IMR-90 (cell line): ENCODE results near the gene TFB2M.
"Not testable (repeated sequence)": the region's sequence is repeated elsewhere in the genome, so short reads cannot be mapped to it uniquely, and the experiment has no call there.

ENCODE experiments used
- CEBPB ChIP-seq: IDR thresholded peaks from 2 replicates; pipeline ENCODE4 v1.6.1; 2012; ENCODE audit warnings: low read depth, low read length, improper control_type of control experiment
- CHD1 ChIP-seq: IDR thresholded peaks from 2 replicates; pipeline ENCODE4 v1.6.1; 2012; ENCODE audit warnings: low read depth, low read length, improper control_type of control experiment
- CTCF ChIP-seq: conservative IDR thresholded peaks from 2 replicates; pipeline ENCODE4 v1.5.1; 2012; ENCODE audit warnings: mild to moderate bottlenecking, low read depth, low read length, improper control_type of control experiment
- ELK1 ChIP-seq: fragments of 150-350 bp; IDR thresholded peaks from 2 replicates; pipeline ENCODE4 v1.6.1; 2016; ENCODE audit warnings: low read depth, mild to moderate bottlenecking, low read length, moderate library complexity, borderline replicate concordance
- FOS ChIP-seq: fragments of 150-350 bp; IDR thresholded peaks from 2 replicates; pipeline ENCODE4 v1.6.1; 2016; ENCODE audit warnings: low read depth, low read length
- MAFK ChIP-seq: IDR thresholded peaks from 2 replicates; pipeline ENCODE4 v1.6.1; 2012; ENCODE audit warnings: low read depth, low read length, improper control_type of control experiment
- MAZ ChIP-seq: IDR thresholded peaks from 2 replicates; pipeline ENCODE4 v1.6.1; 2012; ENCODE audit warnings: low read depth, mild to moderate bottlenecking, low read length, improper control_type of control experiment, moderate library complexity, borderline replicate concordance
- NFE2L2 ChIP-seq: fragments of 150-350 bp; IDR thresholded peaks from 2 replicates; pipeline ENCODE4 v1.6.1; 2016; ENCODE audit warnings: low read depth, mild to moderate bottlenecking, low read length
- POLR2A ChIP-seq: IDR thresholded peaks from 2 replicates; pipeline ENCODE4 v1.6.1; 2012; ENCODE audit warnings: mild to moderate bottlenecking, low read depth, low read length
- RAD21 ChIP-seq: IDR thresholded peaks from 2 replicates; pipeline ENCODE4 v1.6.1; 2012; ENCODE audit warnings: low read length, improper control_type of control experiment
- RCOR1 ChIP-seq: IDR thresholded peaks from 2 replicates; pipeline ENCODE4 v1.6.1; 2012; ENCODE audit warnings: mild to moderate bottlenecking, low read length, improper control_type of control experiment; ENCODE audit not compliant: insufficient replicate concordance
- RFX5 ChIP-seq: IDR thresholded peaks from 2 replicates; pipeline ENCODE4 v1.8.0; 2012; ENCODE audit warnings: low read depth, mild to moderate bottlenecking, low read length, moderate library complexity
- USF2 ChIP-seq: fragments of 150-350 bp; IDR thresholded peaks from 2 replicates; pipeline ENCODE4 v1.6.1; 2017; ENCODE audit warnings: mild to moderate bottlenecking, antibody characterized with exemption, low read length, low read depth

- TF ChIP-seq CTCF, POLR2A, CHD1, RAD21, USF2, CEBPB, RCOR1, NFE2L2, MAZ, ELK1, FOS, MAFK, RFX5: not testable (repeated sequence)
Observed at GRCh38 chr1:246571309-246571708, 5.2 kb upstream of the TFB2M start.
